PC-9 (cell line): ENCODE results near the gene RPS3. TPM values are rescaled to one million over a fixed set of nuclear protein-coding genes. Genes with fewer than 3 reads are reported as not detected.
"Not testable (repeated sequence)": the region's sequence is repeated elsewhere in the genome, so short reads cannot be mapped to it uniquely, and the experiment has no call there.

Source experiments
- BruUV-seq: library from RNA; stranded (reverse); fragments of 400-500 nt; replicated peaks from 2 replicates; lab custom pipeline; 2021; lab: Mats Ljungman, UMichigan
- CTCF ChIA-PET: fragments of 300-600 bp; sonication (Branson Sonifier 250); formaldehyde crosslinking; loops from one replicate; lab custom pipeline; 2022; ENCODE audit warnings: antibody characterized with exemption; lab: Charles Lee
- POLR2A ChIA-PET: fragments of 300-600 bp; sonication (Branson Sonifier 250); formaldehyde crosslinking; loops from one replicate; lab custom pipeline; 2022; ENCODE audit warnings: antibody characterized with exemption; ENCODE audit not compliant: unreplicated experiment; lab: Charles Lee
- DNase-seq, 2 experiments: peaks; one replicate each; pipeline versions ENCODE4 v3.0.0 to v3.0.0-alpha.2; 2015 to 2022; ENCODE audit warnings: mixed read lengths in 1 of 2
- H2AFZ ChIP-seq: fragments of 200-600 bp; sonication (generic); 2 replicates; pipeline ENCODE4 v1.8.1; 2017; ENCODE audit warnings: antibody characterized with exemption
- H3F3A ChIP-seq: fragments of 200-600 bp; sonication (generic); 2 replicates; pipeline ENCODE4 v1.8.1; 2017; ENCODE audit warnings: antibody characterized with exemption, mild to moderate bottlenecking, low read depth; ENCODE audit not compliant: insufficient read depth
- H3K27ac ChIP-seq: fragments of 200-600 bp; sonication (generic); 2 replicates; pipeline ENCODE4 v1.6.1; 2016; ENCODE audit warnings: mixed run types
- H3K27me3 ChIP-seq: fragments of 200-600 bp; sonication (generic); 2 replicates; pipeline ENCODE4 v1.6.1; 2016; ENCODE audit warnings: low read depth, mixed run types; ENCODE audit not compliant: insufficient read depth
- H3K36me3 ChIP-seq: fragments of 200-600 bp; sonication (generic); 2 replicates; pipeline ENCODE4 v1.6.1; 2016; ENCODE audit warnings: low read depth, mixed run types
- H3K4me1 ChIP-seq: fragments of 200-600 bp; sonication (generic); replicated peaks from 2 replicates; pipeline ENCODE4 v1.6.1; 2016; ENCODE audit warnings: mixed run types; ENCODE audit not compliant: insufficient read depth
- H3K4me2 ChIP-seq: fragments of 200-600 bp; sonication (generic); 2 replicates; pipeline ENCODE4 v1.6.1; 2017; ENCODE audit warnings: mixed run types
- H3K4me3 ChIP-seq: fragments of 200-600 bp; sonication (generic); 2 replicates; pipeline ENCODE4 v1.6.1; 2016; ENCODE audit warnings: mixed run types
- H3K79me2 ChIP-seq: fragments of 200-600 bp; sonication (generic); 2 replicates; pipeline ENCODE4 v1.6.1; 2017; ENCODE audit warnings: low read depth, mixed run types
- H3K9me2 ChIP-seq: fragments of 200-600 bp; sonication (generic); 2 replicates; pipeline ENCODE4 v1.8.1; 2017; ENCODE audit warnings: mild to moderate bottlenecking; ENCODE audit not compliant: insufficient read depth
- H3K9me3 ChIP-seq: fragments of 200-600 bp; sonication (generic); 2 replicates; pipeline ENCODE4 v1.8.1; 2016; ENCODE audit warnings: low read depth; ENCODE audit not compliant: insufficient read depth
- H4K20me1 ChIP-seq: fragments of 200-600 bp; sonication (generic); 2 replicates; pipeline ENCODE4 v1.8.1; 2017; ENCODE audit not compliant: insufficient read depth
- CTCF ChIP-seq: fragments of 200-600 bp; sonication (generic); conservative IDR thresholded peaks from 2 replicates; pipeline ENCODE4 v1.6.1; 2017; ENCODE audit warnings: mixed run types, antibody characterized with exemption, mild to moderate bottlenecking, moderate library complexity
- EZH2 ChIP-seq: fragments of 200-600 bp; sonication (generic); IDR thresholded peaks from 2 replicates; pipeline ENCODE4 v1.8.0; 2017; ENCODE audit warnings: antibody characterized with exemption, low read depth
- intact Hi-C: fragments of 100-400 bp; cut with micrococcal nuclease; formaldehyde crosslinking; loops from one replicate; pipeline ENCODE4 v1.10.0; 2022; ENCODE audit not compliant: unreplicated experiment
- total RNA-seq: library from RNA; stranded (reverse); gene quantifications from 2 replicates; pipeline ENCODE4 v1.2.3, GENCODE V29; 2021

Gene RPS3
- total RNA-seq, 1 experiment from 2014 or later: 4,011 TPM

GRCh38 chr11:75355051-75355450 is 44.3 kb upstream of the RPS3 start:
- peaks cover 19% of the 10 kb centered on the region for H3F3A ChIP-seq
- H3K4me1 ChIP-seq: peaks cover 28% of the 10 kb centered on the region
- H3K9me2 ChIP-seq: no peaks in the 10 kb centered on the region
- ChIA-PET POLR2A (no interaction called here), CTCF (interaction anchor here (0.6 kb wide), 2 partner anchors 12 to 21 kb away, joined by 5 read pairs; no protein-coding TSS in a partner anchor)
- H3K4me2 ChIP-seq: no peak overlapping the region
- no peak overlapping the region for H3K27ac ChIP-seq
- intact Hi-C loops: no loop called here
- H3K9me3 ChIP-seq: no peaks in the 10 kb centered on the region
- no peaks in the 10 kb centered on the region for H3K36me3 ChIP-seq
- no peak for DNase-seq
- peaks cover 13% of the 10 kb centered on the region; the same call in 1 of the 2 replicates for H3K79me2 ChIP-seq
- H3K27me3 ChIP-seq: no peaks in the 10 kb centered on the region
- no TSS peak for BruUV-seq
- H4K20me1 ChIP-seq: no peaks in the 10 kb centered on the region
- TF ChIP-seq EZH2: no peak
- TF ChIP-seq CTCF: no peak
- no peak overlapping the region for H3K4me3 ChIP-seq
- no peak overlapping the region for H2AFZ ChIP-seq

- H3K79me2 ChIP-seq: no peaks in the 10 kb centered on the region
- no peaks in the 10 kb centered on the region for H3K36me3 ChIP-seq
- peaks cover 19% of the 10 kb centered on the region for H3F3A ChIP-seq
- TF ChIP-seq CTCF (no peak), EZH2 (no peak)
- H3K4me2 ChIP-seq: no peak overlapping the region
- H2AFZ ChIP-seq: no peak overlapping the region
- H3K9me3 ChIP-seq: no peaks in the 10 kb centered on the region
- no peaks in the 10 kb centered on the region for H4K20me1 ChIP-seq
- ChIA-PET CTCF (interaction anchor here (0.7 kb wide), 1 partner anchor 12 kb away, joined by 3 read pairs; no protein-coding TSS in a partner anchor), POLR2A (no interaction called here)
- DNase-seq: no peak
- no TSS peak for BruUV-seq
- H3K4me3 ChIP-seq: no peak overlapping the region
- peaks cover 16% of the 10 kb centered on the region for H3K4me1 ChIP-seq
- no peaks in the 10 kb centered on the region for H3K27me3 ChIP-seq
- intact Hi-C loops: no loop called here
- H3K9me2 ChIP-seq: no peaks in the 10 kb centered on the region
- no peak overlapping the region for H3K27ac ChIP-seq
Measured at GRCh38 chr11:75356613-75357012, 42.7 kb upstream of the RPS3 start.

- H3K27ac ChIP-seq, H3K4me2 ChIP-seq, BruUV-seq, H3K4me3 ChIP-seq, intact Hi-C loops, H3K36me3 ChIP-seq, H4K20me1 ChIP-seq, CTCF ChIA-PET, DNase-seq, H3K27me3 ChIP-seq, H3K9me3 ChIP-seq, H3K79me2 ChIP-seq, POLR2A ChIA-PET, H2AFZ ChIP-seq, H3K9me2 ChIP-seq: not testable (repeated sequence)
- Histone ChIP-seq H3K4me1 (peaks cover 17% of the 10 kb centered on the region), H3F3A (peaks cover 16% of the 10 kb centered on the region; the same call in 1 of the 2 replicates)
Measured at GRCh38 chr11:75362285-75362684, 37.0 kb upstream of the RPS3 start.

DNA sequence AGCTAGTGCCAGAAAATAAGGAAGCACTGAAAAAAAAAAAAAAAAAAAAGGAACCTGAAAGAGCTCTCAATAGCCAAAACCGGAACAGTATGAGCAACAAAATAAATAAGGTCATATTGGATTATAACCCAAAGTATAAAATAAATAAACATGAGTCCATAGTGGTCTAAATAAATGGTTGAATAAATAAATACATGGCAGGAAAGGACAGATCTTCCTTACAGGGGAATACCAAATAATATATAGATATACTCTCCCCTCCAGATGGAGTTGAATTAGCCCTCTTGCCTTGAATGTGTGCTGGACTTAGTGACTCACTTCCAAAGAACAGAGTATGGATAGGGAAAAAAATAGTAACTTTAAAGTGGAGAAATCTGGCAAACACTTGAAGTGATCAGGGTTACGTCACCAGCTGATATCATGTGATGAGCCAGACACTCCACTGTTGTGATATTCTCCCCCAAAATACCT is 33.6 kb upstream of the RPS3 start:
- Histone ChIP-seq H3K4me1 (peaks cover 32% of the 10 kb centered on the region), H3F3A (peaks cover 20% of the 10 kb centered on the region; the same call in 1 of the 2 replicates), H3K9me3 (peaks cover 8% of the 10 kb centered on the region; the same call in 1 of the 2 replicates), H3K27me3 (no peaks in the 10 kb centered on the region), H4K20me1 (no peaks in the 10 kb centered on the region), H3K27ac (no peak overlapping the region), H3K4me3 (no peak overlapping the region), H2AFZ (no peak overlapping the region), H3K4me2 (no peak overlapping the region), H3K36me3 (no peaks in the 10 kb centered on the region), H3K79me2 (no peaks in the 10 kb centered on the region), H3K9me2 (no peaks in the 10 kb centered on the region)
- BruUV-seq: no TSS peak
- intact Hi-C loops: loop anchor here (2.0 kb wide), 1 partner anchor 15 kb away; no protein-coding TSS in a partner anchor
- TF ChIP-seq CTCF (no peak), EZH2 (no peak)
- no peak for DNase-seq
- ChIA-PET CTCF (no interaction called here), POLR2A (interaction anchor here (0.6 kb wide), 1 partner anchor 34 kb away, joined by 7 read pairs; no protein-coding TSS in a partner anchor)

- H3K79me2 ChIP-seq, BruUV-seq, CTCF ChIA-PET, H3K27me3 ChIP-seq, H3K9me3 ChIP-seq, H3K9me2 ChIP-seq, H2AFZ ChIP-seq, H4K20me1 ChIP-seq, H3K36me3 ChIP-seq, H3K4me3 ChIP-seq: not testable (repeated sequence)
- POLR2A ChIA-PET: interaction anchor here (0.6 kb wide), 1 partner anchor 14 kb away, joined by 3 read pairs; no protein-coding TSS in a partner anchor
- Histone ChIP-seq H3F3A (peaks cover 20% of the 10 kb centered on the region; the same call in 1 of the 2 replicates), H3K4me2 (peak overlapping the region; percentile 27), H3K27ac (peak overlapping the region; percentile 56), H3K4me1 (peaks cover 38% of the 10 kb centered on the region)
- DNase-seq: peak; percentile 72 to 99
- intact Hi-C loops: loop anchor here (2.0 kb wide), 1 partner anchor 14 kb away; no protein-coding TSS in a partner anchor
Measured at GRCh38 chr11:75366826-75367225, 32.5 kb upstream of the RPS3 start.
